ENCODE data around the gene HEXD.

Gene HEXD

GRCh38 chr17:82416264-82416663, 1.9 kb upstream of the HEXD start:
- DNase-seq = no peak

- DNase-seq = no peak
These were observed 1.4 kb upstream of the HEXD start for GRCh38 chr17:82416771-82417170.

- DNase-seq = no peak
These were observed 1.4 kb downstream of the HEXD start for GRCh38 chr17:82419540-82419939.

GRCh38 chr17:82424001-82424862, 6.1 kb downstream of the HEXD start:
- DNase-seq = peak; percentile 23

GRCh38 chr17:82424863-82425159, 6.7 kb downstream of the HEXD start:
- no peak for DNase-seq

GRCh38 chr17:82428546-82428945, 10.4 kb downstream of the HEXD start:
- no peak for DNase-seq

GRCh38 chr17:82429824-82430223, 11.7 kb downstream of the HEXD start:
- no peak for DNase-seq

GRCh38 chr17:82432017-82432416, 13.9 kb downstream of the HEXD start:
- no peak for DNase-seq

GRCh38 chr17:82433560-82434215, 15.5 kb downstream of the HEXD start:
- DNase-seq = no peak

GRCh38 chr17:82434216-82434565, 16.0 kb downstream of the HEXD start:
- no peak for DNase-seq

GRCh38 chr17:82435103-82435502, 17.0 kb downstream of the HEXD start:
- peak; percentile 42 for DNase-seq

- DNase-seq = no peak
These were observed 17.7 kb downstream of the HEXD start for GRCh38 chr17:82435601-82436583.

- no peak for DNase-seq
These were observed 18.6 kb downstream of the HEXD start for GRCh38 chr17:82436601-82437324.

- no peak for DNase-seq
These were observed 19.1 kb downstream of the HEXD start for GRCh38 chr17:82437325-82437668.

- no peak for DNase-seq
These were observed 20.4 kb downstream of the HEXD start for GRCh38 chr17:82438401-82439193.

GRCh38 chr17:82439194-82439828, 21.2 kb downstream of the HEXD start:
- DNase-seq = no peak

- DNase-seq = no peak
These were observed 21.8 kb downstream of the HEXD start for GRCh38 chr17:82439829-82440365.

GRCh38 chr17:82440469-82440981, 22.4 kb downstream of the HEXD start:
- no peak for DNase-seq

GRCh38 chr17:82440991-82441627, 23.0 kb downstream of the HEXD start:
- DNase-seq = no peak

GRCh38 chr17:82441691-82442487, 23.7 kb downstream of the HEXD start:
- DNase-seq = no peak

All from NCI-H226 (cell line).